ENCODE results near the gene HTR1B.

The HTR1B gene

DNA sequence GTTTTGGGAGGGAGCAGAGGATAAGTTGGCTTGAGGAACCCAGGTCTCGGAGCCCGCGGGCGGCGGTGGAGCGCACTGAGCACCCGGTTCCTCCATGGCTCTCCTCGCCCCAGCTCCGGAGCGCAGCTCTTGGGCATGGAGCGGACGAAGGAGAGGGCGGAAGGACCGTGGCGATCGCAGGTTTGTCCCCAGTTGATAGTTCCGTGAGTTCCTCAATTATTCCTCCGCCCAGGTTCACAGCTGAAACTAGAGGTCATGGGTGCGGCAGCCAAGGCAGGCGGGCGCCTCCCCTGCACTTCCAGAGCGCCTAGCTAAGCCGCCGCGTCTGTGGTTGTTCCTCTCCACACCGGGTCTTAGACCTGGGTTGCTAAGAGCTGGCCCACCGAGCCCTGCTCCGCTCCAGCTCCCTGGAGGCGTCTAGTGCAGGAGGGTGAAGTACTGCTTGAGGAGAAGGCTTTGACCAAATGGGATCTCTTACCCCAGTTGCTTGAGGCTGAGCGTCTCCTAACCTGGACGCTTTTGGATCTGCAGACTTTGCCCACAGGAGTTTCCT, at the start of gene HTR1B:
Gene HTR1B, minus strand, starts transcription at position 184 of the 553 bp plus-strand sequence. Its CDS starts 88 bp downstream, at position 96.
- peak; percentile 32 for DNase-seq

GRCh38 chr6:77512554-77512953, 49.3 kb upstream of the HTR1B start:
- no peak for DNase-seq

DNA sequence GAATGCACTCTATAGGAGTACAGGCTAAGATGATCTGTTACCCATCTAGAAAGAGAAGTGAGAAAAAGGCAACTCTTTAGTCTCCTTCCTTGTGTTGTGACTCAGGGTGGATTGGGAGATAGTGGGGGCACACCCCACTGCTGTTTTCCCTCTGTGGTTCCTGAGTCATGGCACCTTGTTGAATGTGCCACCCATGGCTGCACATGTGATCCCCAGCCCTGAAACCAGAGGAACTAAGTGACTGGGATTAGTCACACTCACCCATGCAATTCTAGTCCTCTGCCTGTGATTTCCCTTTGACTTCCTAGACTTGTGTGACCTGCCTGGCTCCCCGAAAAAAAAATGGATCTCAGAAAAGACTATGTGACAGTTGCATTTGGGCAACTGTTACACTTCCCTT, 48.6 kb upstream of the HTR1B start:
- DNase-seq: no peak

DNA sequence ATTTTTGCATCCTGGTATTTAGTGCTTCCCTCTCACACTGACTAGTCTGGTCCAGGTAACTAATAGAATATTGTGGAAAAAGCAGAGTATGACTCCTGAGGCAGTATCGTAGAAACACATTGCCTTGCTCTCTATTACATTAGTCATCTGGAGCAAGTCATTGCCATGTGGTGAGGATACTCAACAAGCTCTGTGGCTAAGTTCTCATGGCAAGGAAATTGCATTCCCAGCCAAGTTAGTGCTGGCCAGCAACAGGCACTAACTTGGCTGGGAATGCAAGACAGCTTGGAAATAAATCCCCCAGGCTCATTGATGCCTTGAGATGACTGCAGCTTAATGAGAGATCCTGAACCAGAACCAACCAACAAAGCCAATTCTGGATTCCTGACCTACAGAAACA, 39.7 kb upstream of the HTR1B start:
- no peak for DNase-seq

GRCh38 chr6:77492530-77492929, 29.2 kb upstream of the HTR1B start:
- DNase-seq: no peak

DNA sequence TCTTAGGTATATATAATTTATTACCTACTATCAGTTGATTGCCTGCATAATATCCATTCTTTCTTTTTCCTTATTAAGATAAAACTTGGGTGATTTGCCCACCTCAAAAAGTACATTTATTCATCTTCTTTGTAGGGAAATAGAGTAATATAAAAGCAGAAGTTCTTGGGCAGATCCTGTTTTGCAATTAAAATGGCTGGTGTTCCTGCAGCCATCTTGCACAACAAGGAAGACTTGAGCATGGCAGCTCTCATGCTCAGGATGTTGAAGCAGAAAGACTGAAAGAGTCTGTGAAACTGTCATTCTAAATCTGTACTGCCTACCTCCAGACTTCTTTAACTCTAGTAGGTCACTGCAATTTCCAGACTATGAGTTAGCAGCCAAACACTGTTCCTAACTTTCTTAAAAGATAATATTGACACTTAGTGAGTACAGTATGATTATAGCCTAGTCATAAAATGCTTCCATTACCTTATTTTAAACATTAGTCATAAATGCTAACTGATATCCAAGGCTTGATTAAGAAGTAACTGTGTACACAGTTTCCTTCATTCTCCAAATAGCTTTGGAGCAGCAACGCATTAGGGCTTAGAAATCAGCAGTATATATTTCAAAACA, 24.6 kb upstream of the HTR1B start:
- DNase-seq: no peak

DNA sequence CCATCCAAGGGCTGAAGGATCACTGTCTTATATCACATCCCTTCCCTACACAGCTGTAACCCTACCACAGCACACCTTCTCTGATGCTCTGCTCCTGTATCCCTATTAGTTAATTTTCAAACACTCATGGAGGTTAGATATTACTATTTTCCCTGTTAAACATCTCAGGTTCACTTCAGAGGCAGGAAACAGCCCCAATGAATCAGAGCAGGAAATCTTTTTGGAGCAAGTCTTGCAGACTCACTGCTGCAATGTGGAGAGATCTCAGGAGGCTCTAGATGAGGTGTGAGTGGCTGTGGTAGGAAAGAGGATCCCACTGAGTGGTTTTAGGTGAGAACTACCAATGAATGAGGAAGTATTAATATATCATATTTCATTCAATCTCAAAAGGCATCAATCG, 19.7 kb upstream of the HTR1B start:
- DNase-seq: no peak

DNA sequence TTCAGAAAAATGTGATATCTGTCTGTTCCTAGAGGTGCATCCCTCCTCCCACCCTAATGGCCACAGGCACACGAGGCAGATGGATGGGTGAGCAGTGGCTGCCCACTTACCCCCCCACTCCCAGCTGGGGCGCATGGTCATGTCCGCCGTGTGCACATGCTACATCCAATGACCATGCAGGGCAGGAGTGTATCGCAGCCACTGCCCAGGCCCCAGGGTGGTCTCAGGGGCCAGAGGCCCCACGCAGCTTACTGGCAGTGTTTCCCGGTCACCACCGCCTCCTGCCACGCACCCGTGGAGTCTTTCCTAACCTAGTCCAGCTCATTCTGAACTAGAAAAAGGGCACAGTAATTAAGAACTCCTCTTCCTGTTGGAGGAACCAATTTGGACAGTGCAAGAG, 11.7 kb upstream of the HTR1B start:
- no peak for DNase-seq

DNA sequence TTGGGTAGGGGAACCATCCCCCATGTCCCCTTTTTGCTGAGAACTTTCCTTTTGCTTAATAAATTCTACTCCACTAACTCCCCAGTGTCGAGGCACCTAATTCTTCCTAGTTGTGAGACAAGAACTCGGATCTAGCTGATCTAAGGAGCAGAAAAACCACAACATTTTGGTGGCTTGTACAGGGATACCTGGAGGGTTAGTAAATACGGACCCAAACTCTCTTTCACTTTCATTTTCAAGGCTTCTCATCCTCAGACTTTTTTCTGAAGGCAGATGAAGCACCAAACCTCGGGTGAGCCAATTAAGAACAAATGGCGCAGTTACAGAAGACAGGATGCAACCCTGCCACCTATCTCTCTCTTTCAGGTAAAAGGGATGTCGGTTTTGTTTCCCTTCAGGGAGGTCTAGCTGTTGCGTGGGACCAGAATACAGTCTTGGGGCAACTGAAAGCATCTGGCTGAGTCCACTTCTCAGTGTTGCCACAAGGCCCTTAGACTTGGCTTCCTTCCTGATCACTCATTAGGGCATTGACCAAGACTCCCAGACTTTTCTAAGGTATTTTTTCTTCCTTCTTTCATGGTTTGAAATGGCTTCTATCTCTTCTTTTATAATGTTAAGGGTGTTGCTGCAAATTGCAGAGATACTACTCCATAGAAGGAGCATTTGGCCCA, 11.1 kb upstream of the HTR1B start:
- DNase-seq: no peak

GRCh38 chr6:77470983-77471382, 7.7 kb upstream of the HTR1B start:
- no peak for DNase-seq

- no peak for DNase-seq
These were observed 5.6 kb upstream of the HTR1B start for GRCh38 chr6:77468939-77469338.

- peak; percentile 31 for DNase-seq
These were observed 3.5 kb upstream of the HTR1B start for GRCh38 chr6:77466451-77467437.

DNA sequence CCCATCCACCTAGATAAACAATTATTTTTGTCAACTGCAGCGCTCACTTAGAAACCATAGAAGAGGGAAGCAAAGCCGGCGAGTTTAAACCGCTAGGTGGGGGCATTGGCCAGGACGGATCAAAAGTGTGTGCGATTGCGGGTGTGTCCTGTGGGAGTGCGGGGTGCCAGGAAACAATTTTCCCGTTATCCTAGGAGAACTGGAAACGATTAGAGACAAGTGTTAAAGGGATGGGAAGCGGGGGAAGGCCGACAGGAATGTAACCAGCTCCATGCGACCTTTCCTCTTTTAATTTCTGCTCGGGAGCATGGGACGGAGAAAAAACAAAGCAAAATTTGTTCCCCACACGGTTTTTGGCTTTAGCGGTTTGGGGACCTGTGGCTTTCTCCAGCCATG, 2.8 kb upstream of the HTR1B start:
- DNase-seq: peak; percentile 63

- no peak for DNase-seq
These were observed 1.2 kb upstream of the HTR1B start for GRCh38 chr6:77464495-77464867.

DNA sequence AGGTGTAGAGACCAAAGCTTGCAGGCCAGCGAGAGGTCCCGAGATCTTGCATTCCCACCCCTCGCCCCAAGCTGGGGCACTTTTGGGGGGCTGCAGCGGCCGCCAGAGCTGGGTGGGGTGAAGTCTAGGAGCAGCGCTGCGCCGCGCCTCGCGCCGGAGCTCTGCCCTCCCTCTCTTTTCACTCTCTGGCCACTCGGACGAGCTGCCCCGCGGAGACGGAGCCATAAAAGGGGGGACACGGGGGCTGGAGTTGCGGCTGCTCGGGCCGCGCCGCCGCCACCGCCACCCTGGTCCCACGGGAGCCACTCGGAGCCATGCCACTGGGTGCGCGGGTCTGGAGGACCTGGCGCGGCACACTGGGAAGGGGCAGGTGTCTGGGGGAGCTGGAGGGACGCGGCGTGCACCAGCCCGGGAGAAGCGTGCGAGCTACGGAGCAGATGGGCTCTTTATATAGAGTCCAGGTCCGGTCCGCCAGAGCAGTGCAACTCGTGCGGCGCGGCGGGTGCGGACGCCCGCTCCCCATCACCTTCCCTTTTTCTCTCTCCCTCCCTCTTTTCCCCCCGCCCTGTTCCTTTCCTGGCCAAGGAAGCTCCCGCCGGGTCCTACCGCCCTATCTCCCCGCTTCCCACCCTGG, 687 bp upstream of the HTR1B start:
- DNase-seq: peak; percentile 36

GRCh38 chr6:77462359-77463307, 658 bp downstream of the HTR1B start:
- no peak for DNase-seq

GRCh38 chr6:77461796-77462195, 1.5 kb downstream of the HTR1B start:
- no peak for DNase-seq

DNA sequence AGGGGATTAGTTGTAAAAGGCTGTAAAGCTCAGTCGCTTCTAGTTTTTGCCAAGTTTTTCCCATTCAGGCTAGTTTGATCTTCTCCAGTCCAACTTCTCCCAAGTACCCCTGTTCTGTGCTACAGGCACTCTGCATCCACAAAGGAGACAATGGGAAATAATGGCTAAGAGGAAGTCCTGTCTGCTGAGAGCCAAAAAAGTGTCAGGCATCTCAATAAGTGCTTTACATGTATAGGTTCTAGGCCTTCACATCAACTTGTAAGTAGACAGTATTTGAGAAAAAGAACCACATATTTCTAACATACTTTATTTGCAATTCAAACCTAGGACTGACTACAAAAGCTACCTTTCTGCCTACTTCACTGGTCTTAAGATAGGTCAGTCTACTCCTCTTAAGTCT, 4.9 kb downstream of the HTR1B start:
- no peak for DNase-seq

DNA sequence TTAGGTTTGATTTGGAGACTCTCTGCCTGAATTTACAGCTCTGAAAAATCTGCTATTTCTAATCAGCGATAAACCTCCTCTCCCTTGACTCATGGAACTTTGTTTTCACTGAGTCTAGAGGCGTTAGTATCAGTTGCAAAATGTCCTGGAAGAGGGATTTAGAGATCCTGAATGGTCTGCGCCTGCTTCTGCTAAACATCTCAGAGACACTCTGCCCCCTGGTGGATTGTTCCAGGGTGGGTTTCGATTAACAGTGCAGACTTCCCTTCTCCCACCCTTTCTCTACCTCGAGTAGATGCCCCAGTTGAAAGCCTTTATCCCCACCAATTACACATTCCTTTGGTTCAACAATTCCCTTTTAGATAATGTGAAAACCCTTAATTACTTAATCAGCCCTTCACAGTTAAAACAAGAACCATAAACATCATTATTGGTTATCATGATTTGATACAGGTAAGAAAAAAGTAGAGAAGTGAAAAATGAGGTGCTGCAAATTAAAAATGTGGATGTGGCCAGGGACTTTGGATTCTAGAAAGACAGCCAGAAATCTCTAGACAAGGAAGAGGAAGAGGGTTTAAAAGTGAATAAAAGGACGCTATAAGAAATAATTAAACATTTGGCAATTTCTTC, 5.5 kb downstream of the HTR1B start:
- peak; percentile 67 for DNase-seq

GRCh38 chr6:77456531-77457248, 6.6 kb downstream of the HTR1B start:
- peak; percentile 36 for DNase-seq

Measured in left hindlimb (tissue), 1 donor.